ENCODE data around the gene PASK. TPM values are rescaled to one million over a fixed set of nuclear protein-coding genes. Genes with fewer than 3 reads are reported as not detected.
A peak's percentile ranks its signal among the peaks of the same experiment; 100 is the strongest.

Gene PASK
- polyA plus RNA-seq, 1 donor = 16.7 TPM

- H3K4me1 ChIP-seq (ENCODE audit: control insufficient read depth, insufficient read depth, low read length) = no peaks in the 10 kb centered on the region
- no peak overlapping the region for H3K4me3 ChIP-seq (ENCODE audit: low read length)
- peaks cover 64% of the 10 kb centered on the region for H3K36me3 ChIP-seq (ENCODE audit: control insufficient read depth, insufficient read depth, low read length)
- WGBS (ENCODE audit: insufficient coverage, low lambda C conversion rate) = no CpG with 5 or more reads among the region's 8 CpGs
- no peak overlapping the region for H3K27ac ChIP-seq (ENCODE audit: low read length)
- H3K27me3 ChIP-seq (ENCODE audit: control insufficient read depth, insufficient read depth, low read length) = no peaks in the 10 kb centered on the region
- no peak for DNase-seq
- no peaks in the 10 kb centered on the region for H3K9me3 ChIP-seq (ENCODE audit: control insufficient read depth, low read depth, low read length)
Observed at GRCh38 chr2:241158546-241158900, 9.3 kb upstream of the PASK start.

GRCh38 chr2:241157841-241158545, 8.7 kb upstream of the PASK start:
- Histone ChIP-seq H3K27ac (ENCODE audit: low read length) (no peak overlapping the region), H3K9me3 (ENCODE audit: control insufficient read depth, low read depth, low read length) (no peaks in the 10 kb centered on the region), H3K27me3 (ENCODE audit: control insufficient read depth, insufficient read depth, low read length) (no peaks in the 10 kb centered on the region), H3K36me3 (ENCODE audit: control insufficient read depth, insufficient read depth, low read length) (peaks cover 62% of the 10 kb centered on the region), H3K4me1 (ENCODE audit: control insufficient read depth, insufficient read depth, low read length) (no peaks in the 10 kb centered on the region), H3K4me3 (ENCODE audit: low read length) (no peak overlapping the region)
- no peak for DNase-seq
- WGBS (ENCODE audit: insufficient coverage, low lambda C conversion rate) = no CpG with 5 or more reads among the region's 9 CpGs

GRCh38 chr2:241156971-241157441, 7.7 kb upstream of the PASK start:
- H3K4me3 ChIP-seq (ENCODE audit: low read length) = no peak overlapping the region
- no peaks in the 10 kb centered on the region for H3K4me1 ChIP-seq (ENCODE audit: control insufficient read depth, insufficient read depth, low read length)
- no CpG with 5 or more reads among the region's 5 CpGs for WGBS (ENCODE audit: insufficient coverage, low lambda C conversion rate)
- H3K36me3 ChIP-seq (ENCODE audit: control insufficient read depth, insufficient read depth, low read length) = peaks cover 55% of the 10 kb centered on the region
- H3K27ac ChIP-seq (ENCODE audit: low read length) = no peak overlapping the region
- no peaks in the 10 kb centered on the region for H3K9me3 ChIP-seq (ENCODE audit: control insufficient read depth, low read depth, low read length)
- no peak for DNase-seq
- H3K27me3 ChIP-seq (ENCODE audit: control insufficient read depth, insufficient read depth, low read length) = no peaks in the 10 kb centered on the region

- no peak for DNase-seq
- WGBS (ENCODE audit: insufficient coverage, low lambda C conversion rate) = no CpG with 5 or more reads among the region's 1 CpG
- Histone ChIP-seq H3K4me3 (ENCODE audit: low read length) (no peak overlapping the region), H3K4me1 (ENCODE audit: control insufficient read depth, insufficient read depth, low read length) (peaks cover 4% of the 10 kb centered on the region), H3K27me3 (ENCODE audit: control insufficient read depth, insufficient read depth, low read length) (no peaks in the 10 kb centered on the region), H3K36me3 (ENCODE audit: control insufficient read depth, insufficient read depth, low read length) (peaks cover 48% of the 10 kb centered on the region), H3K27ac (ENCODE audit: low read length) (no peak overlapping the region), H3K9me3 (ENCODE audit: control insufficient read depth, low read depth, low read length) (no peaks in the 10 kb centered on the region)
Observed at GRCh38 chr2:241155936-241156335, 6.7 kb upstream of the PASK start.

- WGBS (ENCODE audit: insufficient coverage, low lambda C conversion rate) = no CpG with 5 or more reads among the region's 4 CpGs
- Histone ChIP-seq H3K27ac (ENCODE audit: low read length) (no peak overlapping the region), H3K4me3 (ENCODE audit: low read length) (no peak overlapping the region), H3K36me3 (ENCODE audit: control insufficient read depth, insufficient read depth, low read length) (peaks cover 40% of the 10 kb centered on the region), H3K27me3 (ENCODE audit: control insufficient read depth, insufficient read depth, low read length) (no peaks in the 10 kb centered on the region), H3K4me1 (ENCODE audit: control insufficient read depth, insufficient read depth, low read length) (peaks cover 4% of the 10 kb centered on the region), H3K9me3 (ENCODE audit: control insufficient read depth, low read depth, low read length) (no peaks in the 10 kb centered on the region)
- DNase-seq = no peak
Observed at GRCh38 chr2:241154915-241155314, 5.6 kb upstream of the PASK start.

GRCh38 chr2:241153616-241154015, 4.3 kb upstream of the PASK start:
- Histone ChIP-seq H3K9me3 (ENCODE audit: control insufficient read depth, low read depth, low read length) (no peaks in the 10 kb centered on the region), H3K27me3 (ENCODE audit: control insufficient read depth, insufficient read depth, low read length) (no peaks in the 10 kb centered on the region), H3K27ac (ENCODE audit: low read length) (no peak overlapping the region), H3K4me3 (ENCODE audit: low read length) (no peak overlapping the region), H3K36me3 (ENCODE audit: control insufficient read depth, insufficient read depth, low read length) (peaks cover 29% of the 10 kb centered on the region), H3K4me1 (ENCODE audit: control insufficient read depth, insufficient read depth, low read length) (peaks cover 5% of the 10 kb centered on the region)
- no peak for DNase-seq
- 100% methylated on average over 1 of the region's 7 CpGs for WGBS (ENCODE audit: insufficient coverage, low lambda C conversion rate)

GRCh38 chr2:241151934-241152660, 2.8 kb upstream of the PASK start:
- Histone ChIP-seq H3K36me3 (ENCODE audit: control insufficient read depth, insufficient read depth, low read length) (peaks cover 17% of the 10 kb centered on the region), H3K4me3 (ENCODE audit: low read length) (no peak overlapping the region), H3K27me3 (ENCODE audit: control insufficient read depth, insufficient read depth, low read length) (no peaks in the 10 kb centered on the region), H3K9me3 (ENCODE audit: control insufficient read depth, low read depth, low read length) (no peaks in the 10 kb centered on the region), H3K27ac (ENCODE audit: low read length) (no peak overlapping the region), H3K4me1 (ENCODE audit: control insufficient read depth, insufficient read depth, low read length) (peaks cover 8% of the 10 kb centered on the region)
- WGBS (ENCODE audit: insufficient coverage, low lambda C conversion rate) = 100% methylated on average over 1 of the region's 8 CpGs
- no peak for DNase-seq

- 0% methylated on average over 3 of the region's 37 CpGs for WGBS (ENCODE audit: insufficient coverage, low lambda C conversion rate)
- H3K4me1 ChIP-seq (ENCODE audit: control insufficient read depth, insufficient read depth, low read length) = peaks cover 8% of the 10 kb centered on the region
- H3K4me3 ChIP-seq (ENCODE audit: low read length) = peak overlapping the region; percentile 69
- peaks cover 13% of the 10 kb centered on the region for H3K36me3 ChIP-seq (ENCODE audit: control insufficient read depth, insufficient read depth, low read length)
- peak in 1 of 2 donors; percentile 11 for DNase-seq
- no peak overlapping the region for H3K27ac ChIP-seq (ENCODE audit: low read length)
- no peaks in the 10 kb centered on the region for H3K27me3 ChIP-seq (ENCODE audit: control insufficient read depth, insufficient read depth, low read length)
- H3K9me3 ChIP-seq (ENCODE audit: control insufficient read depth, low read depth, low read length) = no peaks in the 10 kb centered on the region
Observed at GRCh38 chr2:241150660-241151530, 1.6 kb upstream of the PASK start.

- no peaks in the 10 kb centered on the region for H3K9me3 ChIP-seq (ENCODE audit: control insufficient read depth, low read depth, low read length)
- peaks cover 8% of the 10 kb centered on the region for H3K4me1 ChIP-seq (ENCODE audit: control insufficient read depth, insufficient read depth, low read length)
- peak within 1 kb of the TSS; percentile 44 for H3K27ac ChIP-seq (ENCODE audit: low read length)
- H3K4me3 ChIP-seq (ENCODE audit: low read length) = peak within 1 kb of the TSS; percentile 69
- H3K36me3 ChIP-seq (ENCODE audit: control insufficient read depth, insufficient read depth, low read length) = peaks cover 10% of the 10 kb centered on the region
- peak; percentile 93 to 96 for DNase-seq
- no CpG with 5 or more reads among the region's 73 CpGs for WGBS (ENCODE audit: insufficient coverage, low lambda C conversion rate)
- no peaks in the 10 kb centered on the region for H3K27me3 ChIP-seq (ENCODE audit: control insufficient read depth, insufficient read depth, low read length)
Observed at GRCh38 chr2:241149925-241150659, 820 bp upstream of the PASK start, which contains the start of gene PPP1R7. TSS of gene PPP1R7 (plus strand) at chr2:241150467. CDS start at chr2:241150496, 29 bp downstream.

- Histone ChIP-seq H3K4me1 (ENCODE audit: control insufficient read depth, insufficient read depth, low read length) (peaks cover 8% of the 10 kb centered on the region), H3K9me3 (ENCODE audit: control insufficient read depth, low read depth, low read length) (no peaks in the 10 kb centered on the region), H3K27me3 (ENCODE audit: control insufficient read depth, insufficient read depth, low read length) (no peaks in the 10 kb centered on the region), H3K27ac (ENCODE audit: low read length) (no peak overlapping the region), H3K4me3 (ENCODE audit: low read length) (peak overlapping the region; percentile 69), H3K36me3 (ENCODE audit: control insufficient read depth, insufficient read depth, low read length) (peaks cover 7% of the 10 kb centered on the region)
- no peak for DNase-seq
- no CpG with 5 or more reads among the region's 23 CpGs for WGBS (ENCODE audit: insufficient coverage, low lambda C conversion rate)
Observed at GRCh38 chr2:241149675-241149924, 328 bp upstream of the PASK start.
